SK-N-SH treated with all-trans-retinoic acid at 6 μM for 48 hours (cell line): ENCODE data around the gene NETO1.

ENCODE experiments used
- ATAC-seq: fragments of 200-7000 bp; cut with Tn5 transposase; 3 replicates; pipeline ENCODE4 v1.9.1; 2020; ENCODE audit warnings: mild to moderate bottlenecking, moderate library complexity
- ARNTL ChIP-seq: fragments of 450-650 bp; formaldehyde crosslinking; IDR thresholded peaks from 2 replicates; pipeline ENCODE4 v1.5.0; 2020; ENCODE audit warnings: low read depth, mild to moderate bottlenecking, moderate library complexity, borderline replicate concordance
- BACH2 ChIP-seq: fragments of 250-450 bp; sonication (Bioruptor Pico); IDR thresholded peaks from 2 replicates; pipeline ENCODE4 v1.9.0; 2021; ENCODE audit warnings: mild to moderate bottlenecking, borderline replicate concordance
- CREB5 ChIP-seq: fragments of 250-450 bp; sonication (Bioruptor Pico); IDR thresholded peaks from 2 replicates; pipeline ENCODE4 v1.5.1; 2020; ENCODE audit warnings: low read depth, mild to moderate bottlenecking, moderate library complexity
- CSDC2 ChIP-seq: fragments of 250-450 bp; sonication (Bioruptor Pico); IDR thresholded peaks from 2 replicates; pipeline ENCODE4 v1.5.0; 2020; ENCODE audit warnings: mild to moderate bottlenecking, moderate library complexity
- CSRNP3 ChIP-seq: fragments of 250-450 bp; sonication (Bioruptor Pico); IDR thresholded peaks from 2 replicates; pipeline ENCODE4 v1.5.1; 2021; ENCODE audit warnings: mild to moderate bottlenecking, moderate library complexity
- ESRRG ChIP-seq: fragments of 250-450 bp; sonication (Bioruptor Pico); IDR thresholded peaks from 2 replicates; pipeline ENCODE4 v1.6.1; 2021; ENCODE audit warnings: mild to moderate bottlenecking
- GLIS3 ChIP-seq: fragments of 250-450 bp; sonication (Bioruptor Pico); IDR thresholded peaks from 2 replicates; pipeline ENCODE4 v1.5.0; 2020; ENCODE audit warnings: mild to moderate bottlenecking, moderate library complexity
- OSR1 ChIP-seq: fragments of 250-450 bp; sonication (Bioruptor Pico); IDR thresholded peaks from 2 replicates; pipeline ENCODE4 v1.8.0; 2022; ENCODE audit warnings: moderate library complexity, mild to moderate bottlenecking, inconsistent platforms
- POU6F1 ChIP-seq: fragments of 250-450 bp; sonication (Bioruptor Pico); IDR thresholded peaks from 2 replicates; pipeline ENCODE4 v1.8.0; 2021; ENCODE audit warnings: low read depth, mild to moderate bottlenecking, moderate library complexity, borderline replicate concordance
- PPARA ChIP-seq: fragments of 250-450 bp; sonication (Bioruptor Pico); IDR thresholded peaks from 2 replicates; pipeline ENCODE4 v1.5.0; 2020; ENCODE audit warnings: mild to moderate bottlenecking, borderline replicate concordance
- RARB ChIP-seq: fragments of 250-450 bp; sonication (Bioruptor Pico); IDR thresholded peaks from 2 replicates; pipeline ENCODE4 v1.8.0; 2021; ENCODE audit warnings: mild to moderate bottlenecking, moderate library complexity
- SNAI2 ChIP-seq: fragments of 250-450 bp; sonication (Bioruptor Pico); IDR thresholded peaks from 2 replicates; pipeline ENCODE4 v1.5.0; 2020; ENCODE audit warnings: mild to moderate bottlenecking, moderate library complexity
- TCF4 ChIP-seq: fragments of 250-450 bp; sonication (Bioruptor Pico); IDR thresholded peaks from 2 replicates; pipeline ENCODE4 v1.8.0; 2021; ENCODE audit warnings: mild to moderate bottlenecking, moderate library complexity, borderline replicate concordance
- TOX ChIP-seq: fragments of 250-450 bp; sonication (Bioruptor Pico); IDR thresholded peaks from 2 replicates; pipeline ENCODE4 v1.8.0; 2021; ENCODE audit warnings: mild to moderate bottlenecking, moderate library complexity, borderline replicate concordance
- TSHZ2 ChIP-seq: fragments of 250-450 bp; sonication (Bioruptor Pico); IDR thresholded peaks from 2 replicates; pipeline ENCODE4 v1.5.0; 2020; ENCODE audit warnings: mild to moderate bottlenecking, moderate library complexity
- ZFP3 ChIP-seq: fragments of 250-450 bp; sonication (Bioruptor Pico); IDR thresholded peaks from 2 replicates; pipeline ENCODE4 v1.5.0; 2020; ENCODE audit warnings: mild to moderate bottlenecking, moderate library complexity
- ZFP30 ChIP-seq: fragments of 450-650 bp; formaldehyde crosslinking; IDR thresholded peaks from 2 replicates; pipeline ENCODE4 v1.5.0; 2022; ENCODE audit warnings: mild to moderate bottlenecking, moderate library complexity
- ZNF565 ChIP-seq: fragments of 450-650 bp; formaldehyde crosslinking; conservative IDR thresholded peaks from 2 replicates; pipeline ENCODE4 v1.5.0; 2020; ENCODE audit warnings: low read depth, mild to moderate bottlenecking, moderate library complexity
- ZNF70 ChIP-seq: fragments of 450-650 bp; formaldehyde crosslinking; IDR thresholded peaks from 2 replicates; pipeline ENCODE4 v1.5.0; 2020; ENCODE audit warnings: mild to moderate bottlenecking, moderate library complexity
- TF ChIP-seq, protein P1 (sequence below): fragments of 250-450 bp; sonication (Bioruptor Pico); IDR thresholded peaks from 2 replicates; pipeline ENCODE4 v1.8.0; 2020; ENCODE audit warnings: mild to moderate bottlenecking, moderate library complexity, borderline replicate concordance

The NETO1 gene

DNA sequence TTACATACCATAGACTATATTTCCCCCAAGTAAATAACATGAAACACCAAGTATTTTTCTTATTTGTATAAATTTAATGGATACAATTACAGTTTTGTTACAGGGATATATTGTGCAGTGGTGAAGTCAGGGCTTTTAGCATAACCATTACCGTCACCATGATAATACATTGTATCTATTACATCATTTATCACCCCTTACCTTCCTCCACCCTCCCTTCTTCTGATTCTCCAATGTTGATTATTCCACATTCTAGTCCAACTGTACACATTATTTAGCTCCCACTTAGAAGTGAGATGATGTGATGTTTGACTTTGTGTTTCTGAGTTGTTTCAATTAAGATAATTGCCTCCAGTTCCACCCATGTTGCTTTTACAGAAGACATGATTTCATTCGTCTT is 35.2 kb upstream of the NETO1 start:
- TF ChIP-seq SNAI2 (CRISPR knock-in tag), result no peak
- no peak for ATAC-seq

GRCh38 chr18:72899338-72899737 is 31.6 kb upstream of the NETO1 start:
- TF ChIP-seq PPARA (CRISPR knock-in tag) (no peak), ZNF70 (CRISPR knock-in tag) (no peak), TCF4 (CRISPR knock-in tag) (no peak), GLIS3 (CRISPR knock-in tag) (no peak), ZNF565 (CRISPR knock-in tag) (no peak), CREB5 (CRISPR knock-in tag) (no peak), TSHZ2 (CRISPR knock-in tag) (no peak), ARNTL (no peak), CSRNP3 (CRISPR knock-in tag) (no peak), BACH2 (no peak), ZFP30 (CRISPR knock-in tag) (no peak), SNAI2 (CRISPR knock-in tag) (no peak), RARB (no peak), CSDC2 (CRISPR knock-in tag) (no peak), ESRRG (CRISPR knock-in tag) (no peak)

GRCh38 chr18:72898870-72899269 is 31.1 kb upstream of the NETO1 start:
- no peak for TF ChIP-seq TCF4 (CRISPR knock-in tag)
- TF ChIP-seq ARNTL, result no peak
- no peak for TF ChIP-seq POU6F1
- no peak for TF ChIP-seq ZNF70 (CRISPR knock-in tag)
- no peak for TF ChIP-seq BACH2
- TF ChIP-seq ZFP3 (CRISPR knock-in tag), result no peak
- TF ChIP-seq OSR1 (CRISPR knock-in tag), result no peak
- TF ChIP-seq, protein P1, sequence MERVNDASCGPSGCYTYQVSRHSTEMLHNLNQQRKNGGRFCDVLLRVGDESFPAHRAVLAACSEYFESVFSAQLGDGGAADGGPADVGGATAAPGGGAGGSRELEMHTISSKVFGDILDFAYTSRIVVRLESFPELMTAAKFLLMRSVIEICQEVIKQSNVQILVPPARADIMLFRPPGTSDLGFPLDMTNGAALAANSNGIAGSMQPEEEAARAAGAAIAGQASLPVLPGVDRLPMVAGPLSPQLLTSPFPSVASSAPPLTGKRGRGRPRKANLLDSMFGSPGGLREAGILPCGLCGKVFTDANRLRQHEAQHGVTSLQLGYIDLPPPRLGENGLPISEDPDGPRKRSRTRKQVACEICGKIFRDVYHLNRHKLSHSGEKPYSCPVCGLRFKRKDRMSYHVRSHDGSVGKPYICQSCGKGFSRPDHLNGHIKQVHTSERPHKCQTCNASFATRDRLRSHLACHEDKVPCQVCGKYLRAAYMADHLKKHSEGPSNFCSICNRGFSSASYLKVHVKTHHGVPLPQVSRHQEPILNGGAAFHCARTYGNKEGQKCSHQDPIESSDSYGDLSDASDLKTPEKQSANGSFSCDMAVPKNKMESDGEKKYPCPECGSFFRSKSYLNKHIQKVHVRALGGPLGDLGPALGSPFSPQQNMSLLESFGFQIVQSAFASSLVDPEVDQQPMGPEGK (CRISPR knock-in tag), result no peak
- TF ChIP-seq ESRRG (CRISPR knock-in tag), result no peak
- TF ChIP-seq TOX (CRISPR knock-in tag), result no peak
- TF ChIP-seq GLIS3 (CRISPR knock-in tag), result no peak
- no peak for TF ChIP-seq SNAI2 (CRISPR knock-in tag)
- ATAC-seq, result no peak

More at GRCh38 chr18:72899338-72899737, 31.6 kb upstream of the NETO1 start:
- ATAC-seq, result no peak

DNA sequence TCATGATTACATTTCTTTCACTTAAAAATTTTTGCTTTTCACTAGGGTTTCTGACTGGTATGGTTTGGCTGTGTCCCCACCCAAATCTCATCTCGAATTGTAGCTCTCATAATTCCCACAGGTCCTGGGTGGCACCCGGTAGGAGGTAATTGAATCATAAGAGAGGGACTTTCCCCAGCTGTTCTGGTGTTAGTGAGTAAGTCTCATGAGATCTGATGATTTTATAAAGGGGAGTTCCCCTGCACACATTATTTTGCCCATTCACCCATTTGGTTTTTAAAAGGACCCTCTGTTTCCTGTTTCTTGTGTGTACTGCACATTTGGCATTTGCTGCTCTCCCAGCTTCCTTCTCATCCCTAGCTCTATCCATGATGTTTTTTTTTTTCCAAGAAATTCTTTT is 27.8 kb upstream of the NETO1 start:
- TF ChIP-seq TOX (CRISPR knock-in tag), result no peak
- TF ChIP-seq RARB, result no peak
- no peak for TF ChIP-seq POU6F1
- no peak for ATAC-seq
